HCT116 (cell line): ENCODE data around the gene NKX1-1. TPM values are rescaled to one million over a fixed set of nuclear protein-coding genes. Genes with fewer than 3 reads are reported as not detected.

Source experiments
- ATAC-seq: fragments of 200-7000 bp; cut with Tn5 transposase; 2 replicates; pipeline ENCODE4 v1.9.1; 2020; ENCODE audit warnings: mild to moderate bottlenecking, moderate library complexity
- BruUV-seq: library from RNA; stranded (reverse); fragments of 400-500 nt; replicated peaks from 2 replicates; lab custom pipeline; 2021; lab: Mats Ljungman, UMichigan
- CTCF ChIA-PET: fragments of 300-600 bp; sonication (Branson Sonifier 250); formaldehyde crosslinking; loops from one replicate; lab custom pipeline; 2021; ENCODE audit warnings: antibody characterized with exemption; lab: Charles Lee
- POLR2A ChIA-PET: fragments of 300-600, 350-600 bp; sonication (Branson Sonifier 250); formaldehyde crosslinking; loops from one replicate; lab custom pipeline; 2021; ENCODE audit warnings: antibody characterized with exemption; lab: Charles Lee
- RAD21 ChIA-PET, 2 experiments: fragments of 300-600 bp; sonication (Branson Sonifier 250); formaldehyde crosslinking; loops; one replicate each; lab custom pipeline; 2023; ENCODE audit warnings: low total read pairs in 2 of 2; ENCODE audit not compliant: uncharacterized antibody in 2 of 2, unreplicated experiment in 2 of 2, low non-redundant PET in 1 of 2; lab: Charles Lee
- DNase-seq: peaks from one replicate; pipeline ENCODE4 v3.0.0-alpha.2; 2010; ENCODE audit warnings: low read depth, low spot score
- H2AFZ ChIP-seq: fragments of 200-600 bp; shearing (Covaris generic), sonication (generic); 2 replicates; pipeline ENCODE4 v1.6.1; 2017; ENCODE audit warnings: low read depth, mixed run types, mixed read lengths, antibody characterized with exemption, low read length; ENCODE audit not compliant: poor library complexity, severe bottlenecking
- H3K27ac ChIP-seq: 2 replicates; pipeline ENCODE4 v1.5.1; 2012; ENCODE audit warnings: low read depth, low read length
- H3K27me3 ChIP-seq: fragments of 200-600 bp; sonication (generic); 2 replicates; pipeline ENCODE4 v1.6.1; 2016; ENCODE audit warnings: mixed run types, low read length, mixed read lengths; ENCODE audit not compliant: insufficient read depth
- H3K36me3 ChIP-seq, 2 experiments: fragments of 200-500 bp in 1 of 2; fragments of 200-600 bp in 1 of 2; sonication (Bioruptor generic) in 1 of 2; sonication (generic) in 1 of 2; 2 replicates each; pipeline versions ENCODE4 v1.5.1 to v1.6.1; 2014 to 2016; ENCODE audit warnings: low read length in 2 of 2, inconsistent platforms in 1 of 2, mixed read lengths in 1 of 2, mixed run types in 1 of 2; ENCODE audit not compliant: insufficient read depth in 2 of 2, control insufficient read depth in 1 of 2
- H3K4me1 ChIP-seq, 2 experiments: fragments of 200-600 bp in 1 of 2; sonication (generic) in 1 of 2; 2 replicates each; pipeline versions ENCODE4 v1.5.1 to v1.6.1; 2012 to 2017; ENCODE audit warnings: low read length in 2 of 2, inconsistent platforms in 1 of 2, mild to moderate bottlenecking in 1 of 2, mixed read lengths in 1 of 2, mixed run types in 1 of 2, moderate library complexity in 1 of 2; ENCODE audit not compliant: insufficient read depth in 2 of 2, control insufficient read depth in 1 of 2
- H3K4me2 ChIP-seq: fragments of 200-600 bp; sonication (generic); 2 replicates; pipeline ENCODE4 v1.6.1; 2017; ENCODE audit warnings: mixed run types, low read length, mixed read lengths
- H3K4me3 ChIP-seq, 2 experiments: fragments of 200-600 bp in 1 of 2; sonication (generic) in 1 of 2; replicated peaks in 1 of 2; 2 replicates each; pipeline ENCODE4 v1.5.1; 2011 to 2016; ENCODE audit warnings: low read length in 2 of 2, control low read depth in 1 of 2, low read depth in 1 of 2, mild to moderate bottlenecking in 1 of 2, mixed read lengths in 1 of 2, mixed run types in 1 of 2
- H3K79me2 ChIP-seq: fragments of 200-600 bp; sonication (generic); 2 replicates; pipeline ENCODE4 v1.6.1; 2017; ENCODE audit warnings: mild to moderate bottlenecking, mixed run types, low read length, moderate library complexity, mixed read lengths; ENCODE audit not compliant: insufficient read depth
- H3K9ac ChIP-seq: fragments of 200-600 bp; sonication (generic); 2 replicates; pipeline ENCODE4 v1.6.1; 2016; ENCODE audit warnings: low read length, mixed read lengths
- H3K9me2 ChIP-seq: fragments of 200-600 bp; sonication (generic), shearing (Covaris generic); 2 replicates; pipeline ENCODE4 v1.6.1; 2017; ENCODE audit warnings: mixed run types, mild to moderate bottlenecking, moderate library complexity; ENCODE audit not compliant: insufficient read depth
- H3K9me3 ChIP-seq, 2 experiments: fragments of 200-500 bp in 1 of 2; fragments of 200-600 bp in 1 of 2; sonication (Bioruptor generic) in 1 of 2; sonication (generic) in 1 of 2; 2 replicates each; pipeline ENCODE4 v1.6.1; 2014 to 2017; ENCODE audit warnings: low read length in 2 of 2, mixed read lengths in 2 of 2, inconsistent platforms in 1 of 2, low read depth in 1 of 2, mild to moderate bottlenecking in 1 of 2, mixed run types in 1 of 2, moderate library complexity in 1 of 2; ENCODE audit not compliant: control insufficient read depth in 1 of 2, insufficient read depth in 1 of 2
- H4K20me1 ChIP-seq: fragments of 200-600 bp; sonication (generic), shearing (Covaris generic); 2 replicates; pipeline ENCODE4 v1.6.1; 2017; ENCODE audit warnings: mixed run types, mild to moderate bottlenecking, moderate library complexity; ENCODE audit not compliant: insufficient read depth
- CBX3 ChIP-seq: IDR thresholded peaks from 2 replicates; pipeline ENCODE4 v1.6.1; 2012; ENCODE audit warnings: low read depth
- CEBPB ChIP-seq: IDR thresholded peaks from 2 replicates; pipeline ENCODE4 v1.6.1; 2012; ENCODE audit warnings: low read depth
- EGR1 ChIP-seq: IDR thresholded peaks from 2 replicates; pipeline ENCODE4 v1.6.1; 2012; ENCODE audit warnings: low read depth
- ELF1 ChIP-seq: IDR thresholded peaks from 2 replicates; pipeline ENCODE4 v1.6.1; 2012; ENCODE audit warnings: low read depth, borderline replicate concordance
- EZH2 ChIP-seq: fragments of 200-600 bp; sonication (generic); IDR thresholded peaks from 2 replicates; pipeline ENCODE4 v1.6.1; 2017; ENCODE audit warnings: antibody characterized with exemption, mixed run types
- EZH2phosphoT487 ChIP-seq: fragments of 200-600 bp; IDR thresholded peaks from 2 replicates; pipeline ENCODE4 v1.6.1; 2018; ENCODE audit warnings: antibody characterized with exemption, borderline replicate concordance
- JUND ChIP-seq: IDR thresholded peaks from 2 replicates; pipeline ENCODE4 v1.6.1; 2012
- POLR2A ChIP-seq: IDR thresholded peaks from 2 replicates; pipeline ENCODE4 v1.7.0; 2011; ENCODE audit warnings: borderline replicate concordance; ENCODE audit not compliant: insufficient read depth, insufficient read length; ENCODE audit errors: extremely low read depth
- POLR2AphosphoS5 ChIP-seq: IDR thresholded peaks from 2 replicates; pipeline ENCODE4 v1.6.1; 2011; ENCODE audit warnings: mild to moderate bottlenecking, low read depth, low read length, moderate library complexity
- RAD21 ChIP-seq: IDR thresholded peaks from 2 replicates; pipeline ENCODE4 v1.6.1; 2012; ENCODE audit warnings: low read depth, mild to moderate bottlenecking
- REST ChIP-seq: IDR thresholded peaks from 2 replicates; pipeline ENCODE4 v1.6.1; 2012; ENCODE audit warnings: low read depth
- SIN3A ChIP-seq: IDR thresholded peaks from 2 replicates; pipeline ENCODE4 v1.6.1; 2012; ENCODE audit warnings: low read depth
- SP1 ChIP-seq: IDR thresholded peaks from 2 replicates; pipeline ENCODE4 v1.6.1; 2012; ENCODE audit warnings: low read depth
- SRF ChIP-seq: IDR thresholded peaks from 2 replicates; pipeline ENCODE4 v1.6.1; 2012; ENCODE audit warnings: low read depth
- YY1 ChIP-seq: IDR thresholded peaks from 2 replicates; pipeline ENCODE4 v1.6.1; 2011; ENCODE audit warnings: low read length, low read depth, moderate library complexity, mild to moderate bottlenecking; ENCODE audit not compliant: insufficient replicate concordance; ENCODE audit errors: extremely low read depth
- ZFX ChIP-seq: fragments of 450-650 bp; IDR thresholded peaks from 2 replicates; pipeline ENCODE4 v1.6.1; 2017
- ZNF274 ChIP-seq: fragments of 200-500 bp; sonication (Bioruptor generic); IDR thresholded peaks from 2 replicates; pipeline ENCODE4 v1.6.1; 2014; ENCODE audit warnings: mild to moderate bottlenecking, low read depth, low read length, inconsistent platforms
- intact Hi-C: fragments of 100-400 bp; cut with micrococcal nuclease; formaldehyde crosslinking; loops from 2 replicates; pipeline ENCODE4 v1.10.0; 2022
- total RNA-seq: library from RNA; stranded (reverse); gene quantifications from one replicate; pipeline ENCODE4 v1.2.1, GENCODE V29; 2021; ENCODE audit not compliant: unreplicated experiment
- TF ChIP-seq, protein P1 (sequence below), 3 experiments: fragments of 200-600 bp in 1 of 3; sonication (generic) in 1 of 3; IDR thresholded peaks in 2 of 3; conservative IDR thresholded peaks in 1 of 3; 2 replicates each; pipeline ENCODE4 v1.5.1; 2012 to 2017; ENCODE audit warnings: low read depth in 2 of 3, low read length in 2 of 3, antibody characterized with exemption in 1 of 3, borderline replicate concordance in 1 of 3, control low read depth in 1 of 3, mild to moderate bottlenecking in 1 of 3, mixed read lengths in 1 of 3, mixed run types in 1 of 3, moderate library complexity in 1 of 3; ENCODE audit not compliant: insufficient read depth in 1 of 3
- TF ChIP-seq, protein P2 (sequence below): IDR thresholded peaks from 2 replicates; pipeline ENCODE4 v1.6.1; 2011; ENCODE audit warnings: mild to moderate bottlenecking, low read length, moderate library complexity; ENCODE audit not compliant: insufficient replicate concordance; ENCODE audit errors: extremely low read depth
- TF ChIP-seq, protein P3 (sequence below): IDR thresholded peaks from 2 replicates; pipeline ENCODE4 v1.6.1; 2012

The NKX1-1 gene
- total RNA-seq, 1 experiment from 2014 or later: not detected

- no peak overlapping the region for H2AFZ ChIP-seq
- ChIA-PET RAD21 (no interaction called here), CTCF (interaction anchor here (2.9 kb wide), 1 partner anchor 112 kb away, joined by 7 read pairs; no protein-coding TSS in a partner anchor), POLR2A (no interaction called here)
- H3K27me3 ChIP-seq: no peaks in the 10 kb centered on the region
- intact Hi-C loops: no loop called here
- no peaks in the 10 kb centered on the region for H4K20me1 ChIP-seq
- H3K4me2 ChIP-seq: no peak overlapping the region
- H3K9me2 ChIP-seq: no peaks in the 10 kb centered on the region
- DNase-seq (no peak), ATAC-seq (0 out of 2 replicates have a peak, but pooled peaks have one; percentile 27)
- H3K4me1 ChIP-seq: no peaks in the 10 kb centered on the region
- no peak overlapping the region for H3K4me3 ChIP-seq
- no peak for TF ChIP-seq CBX3
- no peak for TF ChIP-seq EZH2
- no peak for TF ChIP-seq SRF
- TF ChIP-seq, protein P1, sequence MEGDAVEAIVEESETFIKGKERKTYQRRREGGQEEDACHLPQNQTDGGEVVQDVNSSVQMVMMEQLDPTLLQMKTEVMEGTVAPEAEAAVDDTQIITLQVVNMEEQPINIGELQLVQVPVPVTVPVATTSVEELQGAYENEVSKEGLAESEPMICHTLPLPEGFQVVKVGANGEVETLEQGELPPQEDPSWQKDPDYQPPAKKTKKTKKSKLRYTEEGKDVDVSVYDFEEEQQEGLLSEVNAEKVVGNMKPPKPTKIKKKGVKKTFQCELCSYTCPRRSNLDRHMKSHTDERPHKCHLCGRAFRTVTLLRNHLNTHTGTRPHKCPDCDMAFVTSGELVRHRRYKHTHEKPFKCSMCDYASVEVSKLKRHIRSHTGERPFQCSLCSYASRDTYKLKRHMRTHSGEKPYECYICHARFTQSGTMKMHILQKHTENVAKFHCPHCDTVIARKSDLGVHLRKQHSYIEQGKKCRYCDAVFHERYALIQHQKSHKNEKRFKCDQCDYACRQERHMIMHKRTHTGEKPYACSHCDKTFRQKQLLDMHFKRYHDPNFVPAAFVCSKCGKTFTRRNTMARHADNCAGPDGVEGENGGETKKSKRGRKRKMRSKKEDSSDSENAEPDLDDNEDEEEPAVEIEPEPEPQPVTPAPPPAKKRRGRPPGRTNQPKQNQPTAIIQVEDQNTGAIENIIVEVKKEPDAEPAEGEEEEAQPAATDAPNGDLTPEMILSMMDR (IDR thresholded peaks at IDR 0.05 in 2 of 3, conservative IDR thresholded peaks at IDR 0.05 in 1 of 3; ENCODE audit: borderline replicate concordance in 1 of 3, insufficient read depth in 1 of 3, low read depth in 2 of 3, low read length in 2 of 3): no peak
- no peak for TF ChIP-seq RAD21
- TF ChIP-seq ZNF274: no peak
- no peak for TF ChIP-seq SP1
- no peak for TF ChIP-seq YY1
- TF ChIP-seq, protein P2, sequence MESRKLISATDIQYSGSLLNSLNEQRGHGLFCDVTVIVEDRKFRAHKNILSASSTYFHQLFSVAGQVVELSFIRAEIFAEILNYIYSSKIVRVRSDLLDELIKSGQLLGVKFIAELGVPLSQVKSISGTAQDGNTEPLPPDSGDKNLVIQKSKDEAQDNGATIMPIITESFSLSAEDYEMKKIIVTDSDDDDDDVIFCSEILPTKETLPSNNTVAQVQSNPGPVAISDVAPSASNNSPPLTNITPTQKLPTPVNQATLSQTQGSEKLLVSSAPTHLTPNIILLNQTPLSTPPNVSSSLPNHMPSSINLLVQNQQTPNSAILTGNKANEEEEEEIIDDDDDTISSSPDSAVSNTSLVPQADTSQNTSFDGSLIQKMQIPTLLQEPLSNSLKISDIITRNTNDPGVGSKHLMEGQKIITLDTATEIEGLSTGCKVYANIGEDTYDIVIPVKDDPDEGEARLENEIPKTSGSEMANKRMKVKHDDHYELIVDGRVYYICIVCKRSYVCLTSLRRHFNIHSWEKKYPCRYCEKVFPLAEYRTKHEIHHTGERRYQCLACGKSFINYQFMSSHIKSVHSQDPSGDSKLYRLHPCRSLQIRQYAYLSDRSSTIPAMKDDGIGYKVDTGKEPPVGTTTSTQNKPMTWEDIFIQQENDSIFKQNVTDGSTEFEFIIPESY: no peak
- no peak for TF ChIP-seq EGR1
- no peak for TF ChIP-seq CEBPB
- TF ChIP-seq, protein P3, sequence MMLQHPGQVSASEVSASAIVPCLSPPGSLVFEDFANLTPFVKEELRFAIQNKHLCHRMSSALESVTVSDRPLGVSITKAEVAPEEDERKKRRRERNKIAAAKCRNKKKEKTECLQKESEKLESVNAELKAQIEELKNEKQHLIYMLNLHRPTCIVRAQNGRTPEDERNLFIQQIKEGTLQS: no peak
- no peak for TF ChIP-seq SIN3A
- no peak for TF ChIP-seq EZH2phosphoT487
- no peak for TF ChIP-seq POLR2AphosphoS5
- TF ChIP-seq JUND: no peak
- TF ChIP-seq POLR2A: no peak
- no peak for TF ChIP-seq ELF1
- no peak for TF ChIP-seq ZFX
- TF ChIP-seq REST: no peak
- peaks cover 0 to 7% of the 10 kb centered on the region in 2 experiments; a peak in 2 of 4 replicates for H3K9me3 ChIP-seq
- no peaks in the 10 kb centered on the region for H3K79me2 ChIP-seq
- no TSS peak for BruUV-seq
- no peaks in the 10 kb centered on the region for H3K36me3 ChIP-seq
- H3K27ac ChIP-seq: no peak overlapping the region
- H3K9ac ChIP-seq: no peak overlapping the region
These were observed 5.3 kb downstream of the NKX1-1 start for GRCh38 chr4:1400831-1401408.
